WTC11 (cell line): ENCODE data around the gene SAPCD2.

Experiments used
- JUN ChIP-seq: sonication (generic); formaldehyde crosslinking; IDR thresholded peaks from 2 replicates; pipeline ENCODE4 v1.8.0; 2023; ENCODE audit warnings: mild to moderate bottlenecking, missing genetic modification reagents
- NR1H2 ChIP-seq: sonication (generic); formaldehyde crosslinking; IDR thresholded peaks from 2 replicates; pipeline ENCODE4 v1.9.0; 2021; ENCODE audit warnings: mild to moderate bottlenecking, moderate library complexity, missing genetic modification reagents
- NR3C1 ChIP-seq: sonication (generic); formaldehyde crosslinking; conservative IDR thresholded peaks from 2 replicates; pipeline ENCODE4 v1.8.1; 2023; ENCODE audit warnings: low read depth, mild to moderate bottlenecking, missing genetic modification reagents
- SMAD3 ChIP-seq: sonication (generic); formaldehyde crosslinking; IDR thresholded peaks from 2 replicates; pipeline ENCODE4 v1.8.0; 2022; ENCODE audit warnings: missing genetic modification reagents, mild to moderate bottlenecking, borderline replicate concordance
- SP1 ChIP-seq: sonication (generic); formaldehyde crosslinking; conservative IDR thresholded peaks from 2 replicates; pipeline ENCODE4 v1.8.1; 2022; ENCODE audit warnings: missing genetic modification reagents
- TCF7 ChIP-seq: sonication (generic); formaldehyde crosslinking; IDR thresholded peaks from 2 replicates; pipeline ENCODE4 v1.8.0; 2022; ENCODE audit warnings: mild to moderate bottlenecking, low read depth, missing genetic modification reagents, moderate library complexity
- ZBTB21 ChIP-seq: sonication (generic); formaldehyde crosslinking; IDR thresholded peaks from 2 replicates; pipeline ENCODE4 v1.8.1; 2023; ENCODE audit warnings: mild to moderate bottlenecking, missing genetic modification reagents, borderline replicate concordance
- ZNF416 ChIP-seq: fragments of 250-450 bp; sonication (Bioruptor Pico); IDR thresholded peaks from 2 replicates; pipeline ENCODE4 v1.9.0; 2021; ENCODE audit warnings: mild to moderate bottlenecking, inconsistent platforms
- TF ChIP-seq, protein P1 (sequence below): fragments of 200-600 bp; IDR thresholded peaks from 2 replicates; pipeline ENCODE4 v1.8.0; 2022; ENCODE audit warnings: antibody characterized with exemption
- TF ChIP-seq, protein P2 (sequence below): sonication (generic); formaldehyde crosslinking; IDR thresholded peaks from 2 replicates; pipeline ENCODE4 v1.8.1; 2023; ENCODE audit warnings: mild to moderate bottlenecking, missing genetic modification reagents, borderline replicate concordance
- TF ChIP-seq, protein P3 (sequence below): sonication (generic); formaldehyde crosslinking; IDR thresholded peaks from 2 replicates; pipeline ENCODE4 v1.8.0; 2023; ENCODE audit warnings: missing genetic modification reagents

DNA sequence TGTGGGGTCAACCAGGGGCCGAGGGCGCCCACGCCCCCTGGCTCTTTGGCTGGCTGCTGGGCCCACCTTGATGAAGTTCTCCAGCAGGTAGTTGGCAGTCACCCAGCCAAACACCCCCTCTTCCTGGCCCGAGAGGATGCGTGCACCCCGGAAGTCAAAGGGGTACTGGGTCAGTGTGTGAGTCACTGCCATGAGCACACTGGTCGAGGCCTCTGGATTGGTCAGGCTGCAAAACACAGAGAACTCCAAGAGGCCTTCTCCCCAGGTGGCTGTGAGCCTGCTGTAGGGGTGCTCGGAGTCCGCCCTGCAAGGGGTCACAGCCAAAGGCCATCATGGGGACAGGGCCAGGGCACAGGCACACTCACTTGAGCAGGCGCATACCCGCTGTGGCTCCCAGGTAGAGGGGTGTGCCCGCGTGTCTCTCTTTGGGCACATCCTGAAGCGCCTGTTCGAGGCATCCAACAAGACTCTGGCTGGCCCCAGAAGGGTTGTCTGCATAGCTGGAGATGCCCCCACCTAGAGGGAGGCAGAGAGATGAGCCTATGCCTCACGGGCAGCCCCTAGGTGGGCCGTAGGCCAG, 19.1 kb downstream of the SAPCD2 start:
- TF ChIP-seq, protein P1, sequence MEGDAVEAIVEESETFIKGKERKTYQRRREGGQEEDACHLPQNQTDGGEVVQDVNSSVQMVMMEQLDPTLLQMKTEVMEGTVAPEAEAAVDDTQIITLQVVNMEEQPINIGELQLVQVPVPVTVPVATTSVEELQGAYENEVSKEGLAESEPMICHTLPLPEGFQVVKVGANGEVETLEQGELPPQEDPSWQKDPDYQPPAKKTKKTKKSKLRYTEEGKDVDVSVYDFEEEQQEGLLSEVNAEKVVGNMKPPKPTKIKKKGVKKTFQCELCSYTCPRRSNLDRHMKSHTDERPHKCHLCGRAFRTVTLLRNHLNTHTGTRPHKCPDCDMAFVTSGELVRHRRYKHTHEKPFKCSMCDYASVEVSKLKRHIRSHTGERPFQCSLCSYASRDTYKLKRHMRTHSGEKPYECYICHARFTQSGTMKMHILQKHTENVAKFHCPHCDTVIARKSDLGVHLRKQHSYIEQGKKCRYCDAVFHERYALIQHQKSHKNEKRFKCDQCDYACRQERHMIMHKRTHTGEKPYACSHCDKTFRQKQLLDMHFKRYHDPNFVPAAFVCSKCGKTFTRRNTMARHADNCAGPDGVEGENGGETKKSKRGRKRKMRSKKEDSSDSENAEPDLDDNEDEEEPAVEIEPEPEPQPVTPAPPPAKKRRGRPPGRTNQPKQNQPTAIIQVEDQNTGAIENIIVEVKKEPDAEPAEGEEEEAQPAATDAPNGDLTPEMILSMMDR: no peak
- TF ChIP-seq SMAD3 (CRISPR knock-in tag): no peak
- no peak for TF ChIP-seq TCF7 (CRISPR knock-in tag)
- TF ChIP-seq, protein P2, sequence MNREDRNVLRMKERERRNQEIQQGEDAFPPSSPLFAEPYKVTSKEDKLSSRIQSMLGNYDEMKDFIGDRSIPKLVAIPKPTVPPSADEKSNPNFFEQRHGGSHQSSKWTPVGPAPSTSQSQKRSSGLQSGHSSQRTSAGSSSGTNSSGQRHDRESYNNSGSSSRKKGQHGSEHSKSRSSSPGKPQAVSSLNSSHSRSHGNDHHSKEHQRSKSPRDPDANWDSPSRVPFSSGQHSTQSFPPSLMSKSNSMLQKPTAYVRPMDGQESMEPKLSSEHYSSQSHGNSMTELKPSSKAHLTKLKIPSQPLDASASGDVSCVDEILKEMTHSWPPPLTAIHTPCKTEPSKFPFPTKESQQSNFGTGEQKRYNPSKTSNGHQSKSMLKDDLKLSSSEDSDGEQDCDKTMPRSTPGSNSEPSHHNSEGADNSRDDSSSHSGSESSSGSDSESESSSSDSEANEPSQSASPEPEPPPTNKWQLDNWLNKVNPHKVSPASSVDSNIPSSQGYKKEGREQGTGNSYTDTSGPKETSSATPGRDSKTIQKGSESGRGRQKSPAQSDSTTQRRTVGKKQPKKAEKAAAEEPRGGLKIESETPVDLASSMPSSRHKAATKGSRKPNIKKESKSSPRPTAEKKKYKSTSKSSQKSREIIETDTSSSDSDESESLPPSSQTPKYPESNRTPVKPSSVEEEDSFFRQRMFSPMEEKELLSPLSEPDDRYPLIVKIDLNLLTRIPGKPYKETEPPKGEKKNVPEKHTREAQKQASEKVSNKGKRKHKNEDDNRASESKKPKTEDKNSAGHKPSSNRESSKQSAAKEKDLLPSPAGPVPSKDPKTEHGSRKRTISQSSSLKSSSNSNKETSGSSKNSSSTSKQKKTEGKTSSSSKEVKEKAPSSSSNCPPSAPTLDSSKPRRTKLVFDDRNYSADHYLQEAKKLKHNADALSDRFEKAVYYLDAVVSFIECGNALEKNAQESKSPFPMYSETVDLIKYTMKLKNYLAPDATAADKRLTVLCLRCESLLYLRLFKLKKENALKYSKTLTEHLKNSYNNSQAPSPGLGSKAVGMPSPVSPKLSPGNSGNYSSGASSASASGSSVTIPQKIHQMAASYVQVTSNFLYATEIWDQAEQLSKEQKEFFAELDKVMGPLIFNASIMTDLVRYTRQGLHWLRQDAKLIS (CRISPR knock-in tag): no peak
- no peak for TF ChIP-seq ZBTB21 (CRISPR knock-in tag)
- TF ChIP-seq NR3C1 (CRISPR knock-in tag): no peak
- TF ChIP-seq JUN (CRISPR knock-in tag): no peak
- no peak for TF ChIP-seq NR1H2
- TF ChIP-seq, protein P3, sequence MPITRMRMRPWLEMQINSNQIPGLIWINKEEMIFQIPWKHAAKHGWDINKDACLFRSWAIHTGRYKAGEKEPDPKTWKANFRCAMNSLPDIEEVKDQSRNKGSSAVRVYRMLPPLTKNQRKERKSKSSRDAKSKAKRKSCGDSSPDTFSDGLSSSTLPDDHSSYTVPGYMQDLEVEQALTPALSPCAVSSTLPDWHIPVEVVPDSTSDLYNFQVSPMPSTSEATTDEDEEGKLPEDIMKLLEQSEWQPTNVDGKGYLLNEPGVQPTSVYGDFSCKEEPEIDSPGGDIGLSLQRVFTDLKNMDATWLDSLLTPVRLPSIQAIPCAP (CRISPR knock-in tag): no peak
- TF ChIP-seq SP1 (CRISPR knock-in tag): no peak
- TF ChIP-seq ZNF416 (CRISPR knock-in tag): no peak
